Amniotic stem cell (primary cell): Measurements from ENCODE around the gene LRRC17.
A peak's percentile ranks its signal among the peaks of the same experiment; 100 is the strongest.
"Not testable (repeated sequence)": the region's sequence is repeated elsewhere in the genome, so short reads cannot be mapped to it uniquely, and the experiment has no call there.

ENCODE experiments used
- DNase-seq: peaks from one replicate; lab custom pipeline; 2025; lab: John Stamatoyannopoulos, UW

Gene LRRC17

DNA sequence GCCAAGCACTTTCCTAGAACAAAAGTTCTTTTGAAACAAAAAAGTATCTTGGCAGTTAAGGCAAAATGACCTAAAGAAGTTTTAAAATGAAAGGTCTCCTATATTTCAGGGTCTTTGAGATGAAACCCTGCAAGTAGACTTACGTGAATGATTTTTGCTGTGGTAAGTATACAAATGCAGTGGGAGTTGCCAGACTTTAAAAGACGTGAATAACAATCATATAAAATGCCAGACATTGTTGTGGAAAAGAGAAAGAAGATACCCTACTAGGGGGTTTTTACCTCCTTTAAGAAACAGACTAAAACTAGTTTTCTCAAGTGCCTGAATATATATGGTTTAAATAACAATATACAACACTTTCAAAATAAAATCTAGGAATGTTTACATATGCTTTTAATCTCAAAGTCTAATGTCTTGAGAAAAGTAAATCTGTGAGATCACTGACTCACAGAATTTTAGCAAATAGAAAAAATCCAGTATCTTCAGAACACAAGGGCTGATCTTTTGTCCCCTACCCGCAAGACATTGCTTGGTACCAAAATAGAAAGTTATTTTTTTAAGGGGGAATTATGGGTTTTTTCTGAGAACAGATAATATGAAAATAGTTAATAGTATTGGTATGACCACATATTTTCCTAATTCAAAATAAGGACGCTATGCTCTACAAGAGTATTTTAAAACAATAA is 29.5 kb downstream of the LRRC17 start:
- no peak for DNase-seq

DNA sequence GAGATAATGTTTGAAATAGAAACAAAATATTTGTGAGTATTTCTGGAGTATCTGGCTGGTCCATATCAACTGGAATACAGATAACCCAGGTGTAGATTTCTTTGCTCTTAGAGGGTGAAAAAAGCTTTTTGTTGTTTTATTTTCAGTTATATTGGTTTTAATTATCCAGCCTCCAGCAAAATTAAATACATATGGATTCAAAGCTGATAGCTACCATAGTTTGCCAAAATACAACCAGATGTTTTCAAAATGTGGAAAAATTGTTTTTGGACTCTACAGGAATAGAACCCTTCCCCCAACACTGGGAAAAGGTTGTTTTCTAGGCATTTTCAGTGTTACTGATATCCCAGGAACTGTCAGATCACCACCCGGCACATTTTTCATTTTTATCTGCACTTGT is 30.1 kb downstream of the LRRC17 start:
- no peak for DNase-seq

- no peak for DNase-seq
These were observed 30.8 kb downstream of the LRRC17 start for GRCh38 chr7:102943423-102944169.

DNA sequence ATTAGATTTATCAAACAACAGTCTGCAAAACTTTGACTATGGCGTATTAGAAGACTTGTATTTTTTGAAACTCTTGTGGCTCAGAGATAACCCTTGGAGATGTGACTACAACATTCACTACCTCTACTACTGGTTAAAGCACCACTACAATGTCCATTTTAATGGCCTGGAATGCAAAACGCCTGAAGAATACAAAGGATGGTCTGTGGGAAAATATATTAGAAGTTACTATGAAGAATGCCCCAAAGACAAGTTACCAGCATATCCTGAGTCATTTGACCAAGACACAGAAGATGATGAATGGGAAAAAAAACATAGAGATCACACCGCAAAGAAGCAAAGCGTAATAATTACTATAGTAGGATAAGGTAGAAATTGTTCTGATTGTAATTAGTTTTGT is 31.4 kb downstream of the LRRC17 start:
- no peak for DNase-seq

DNA sequence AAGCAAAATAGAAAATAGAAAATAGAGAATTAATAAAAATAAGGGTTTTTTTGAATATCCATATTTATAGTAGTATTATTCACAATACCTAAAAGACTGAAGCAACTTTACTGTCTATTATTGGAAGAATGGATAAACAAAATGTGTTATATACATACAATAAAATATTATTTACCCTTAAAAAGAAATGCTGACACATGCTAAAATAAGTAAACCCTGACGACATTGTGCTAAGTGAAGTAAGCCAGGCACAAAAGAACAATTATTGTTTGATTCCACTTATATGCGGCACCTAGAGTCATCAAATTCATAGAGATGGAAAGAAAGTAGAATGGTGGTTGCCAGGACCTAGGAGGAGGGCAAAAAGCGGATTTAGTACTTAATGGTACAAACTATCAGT is 39.0 kb downstream of the LRRC17 start:
- no peak for DNase-seq

DNA sequence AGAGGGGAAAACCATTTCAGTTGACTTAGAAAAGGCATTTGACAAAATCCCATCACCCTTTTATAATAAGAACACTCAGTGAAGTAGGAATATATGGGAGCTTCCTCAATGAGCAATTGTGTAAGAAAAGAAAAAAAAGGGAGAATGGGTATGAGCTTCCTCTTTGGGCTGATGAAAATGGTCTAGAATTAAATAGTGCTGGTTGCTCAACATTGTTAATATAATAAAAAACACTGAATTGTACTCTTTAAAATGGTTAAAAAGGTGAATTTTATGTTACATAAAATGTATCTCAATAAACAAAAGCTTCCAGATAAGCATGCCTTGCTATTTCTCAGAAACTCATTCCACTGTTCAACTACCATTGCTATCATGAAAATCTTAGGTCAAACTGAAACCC is 40.6 kb downstream of the LRRC17 start:
- DNase-seq: no peak

- not testable (repeated sequence) for DNase-seq
These were observed 41.6 kb downstream of the LRRC17 start for GRCh38 chr7:102954359-102954758.

- DNase-seq: not testable (repeated sequence)
These were observed 45.2 kb downstream of the LRRC17 start for GRCh38 chr7:102958004-102958403.

DNA sequence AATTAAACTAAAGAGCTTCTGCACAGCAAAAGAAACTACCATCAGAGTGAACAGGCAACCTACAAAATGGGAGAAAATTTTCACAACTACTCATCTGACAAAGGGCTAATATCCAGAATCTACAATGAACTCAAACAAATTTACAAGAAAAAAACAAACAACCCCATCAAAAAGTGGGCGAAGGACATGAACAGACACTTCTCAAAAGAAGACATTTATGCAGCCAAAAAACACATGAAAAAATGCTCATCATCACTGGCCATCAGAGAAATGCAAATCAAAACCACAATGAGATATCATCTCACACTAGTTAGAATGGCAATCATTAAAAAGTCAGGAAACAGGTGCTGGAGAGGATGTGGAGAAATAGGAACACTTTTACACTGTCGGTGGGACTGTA is 49.2 kb downstream of the LRRC17 start:
- DNase-seq: not testable (repeated sequence)

DNA sequence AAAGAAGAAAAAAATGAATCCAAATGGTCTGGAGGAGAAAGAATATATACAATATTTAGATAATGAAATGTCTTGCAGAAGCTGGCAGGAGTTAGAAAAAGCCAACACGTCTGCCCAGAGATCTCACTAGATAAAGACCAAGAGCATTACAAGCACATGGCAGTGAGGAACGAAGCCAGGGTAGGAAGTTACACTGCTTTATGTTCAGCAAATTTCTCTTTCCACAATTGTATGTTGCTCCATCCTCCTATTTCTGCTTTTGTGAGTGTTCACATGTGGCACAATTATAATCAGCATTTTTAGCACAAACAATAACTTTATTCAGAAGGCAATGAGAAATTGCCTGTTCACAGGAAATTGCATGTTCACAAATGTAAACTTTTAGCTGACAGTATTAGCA is 53.7 kb downstream of the LRRC17 start:
- no peak for DNase-seq

GRCh38 chr7:102967798-102968197 is 55.0 kb downstream of the LRRC17 start:
- no peak for DNase-seq

DNA sequence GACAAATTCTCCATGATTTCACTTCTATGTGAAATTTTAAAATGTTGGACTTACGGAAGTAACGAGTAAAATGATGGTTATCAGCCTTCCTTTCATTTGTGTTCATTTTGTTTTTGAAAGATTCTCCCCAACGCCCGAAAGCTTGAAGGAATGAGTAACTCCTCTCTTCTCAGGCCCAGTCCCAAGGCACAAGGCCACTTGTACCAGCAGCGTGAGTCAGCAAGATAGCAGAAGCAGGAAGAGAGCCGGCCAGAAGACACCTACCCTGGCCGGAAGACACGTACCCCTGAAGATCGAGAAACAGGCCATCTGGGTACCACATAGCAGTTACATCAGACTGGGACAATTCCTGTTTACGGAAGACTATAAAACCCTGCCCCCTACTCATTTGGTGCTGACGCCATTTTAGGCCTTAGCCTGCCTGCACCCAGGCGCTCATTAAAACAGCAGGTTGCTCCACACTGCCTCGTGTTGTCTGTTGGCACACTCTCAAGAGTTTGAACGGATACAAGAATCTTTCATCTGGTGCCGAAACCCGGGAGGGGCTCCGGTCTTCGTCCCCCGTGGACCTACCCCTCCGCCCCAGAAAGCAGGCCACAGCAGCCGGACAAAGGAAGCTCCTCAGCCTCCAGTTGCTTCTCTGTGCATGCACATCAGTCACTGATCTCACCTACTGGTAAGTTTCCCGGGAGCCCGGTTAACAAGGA is 60.4 kb downstream of the LRRC17 start:
- DNase-seq: no peak

DNA sequence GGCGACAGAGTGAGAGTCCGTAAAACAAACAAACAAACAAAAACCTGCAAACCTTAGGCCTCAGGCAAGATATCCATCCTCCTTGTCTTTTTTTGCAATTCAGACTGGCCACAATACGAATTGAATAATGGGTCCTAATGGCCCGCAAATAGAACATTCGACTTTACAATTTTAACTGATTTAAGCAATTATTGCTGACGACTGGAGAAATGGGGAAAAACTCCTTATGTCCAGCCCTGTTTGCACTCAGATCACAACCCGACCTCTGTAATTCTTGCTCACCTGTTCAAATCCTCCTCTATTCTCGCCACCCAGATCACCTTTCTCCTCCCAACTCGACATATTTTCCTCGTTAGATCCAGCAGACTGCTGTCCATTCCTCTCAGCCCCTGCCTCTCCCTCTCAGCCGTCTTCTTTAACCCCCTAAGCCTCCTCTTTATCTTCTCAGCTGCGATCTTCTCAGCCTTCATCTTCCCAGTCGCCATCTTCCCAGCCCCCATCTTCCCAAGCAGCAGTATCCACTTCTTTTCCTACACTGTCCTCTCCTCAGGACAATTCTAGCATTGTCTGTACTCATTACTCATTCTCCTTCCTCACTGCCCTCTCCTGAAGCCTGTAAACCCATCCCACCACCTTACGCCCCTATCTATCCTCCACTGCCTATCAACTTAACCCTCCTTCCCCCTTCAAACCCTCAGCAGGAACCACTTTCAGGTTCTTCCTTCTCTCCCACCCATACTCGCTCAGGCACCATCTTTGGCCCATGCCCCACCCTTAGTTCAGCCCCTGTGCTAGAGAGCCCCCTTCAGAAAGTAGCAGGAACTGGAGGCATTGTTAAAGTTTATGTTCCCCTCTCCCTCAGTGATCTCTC is 61.8 kb downstream of the LRRC17 start:
- no peak for DNase-seq

- no peak for DNase-seq
These were observed 63.1 kb downstream of the LRRC17 start for GRCh38 chr7:102975854-102976253.

DNA sequence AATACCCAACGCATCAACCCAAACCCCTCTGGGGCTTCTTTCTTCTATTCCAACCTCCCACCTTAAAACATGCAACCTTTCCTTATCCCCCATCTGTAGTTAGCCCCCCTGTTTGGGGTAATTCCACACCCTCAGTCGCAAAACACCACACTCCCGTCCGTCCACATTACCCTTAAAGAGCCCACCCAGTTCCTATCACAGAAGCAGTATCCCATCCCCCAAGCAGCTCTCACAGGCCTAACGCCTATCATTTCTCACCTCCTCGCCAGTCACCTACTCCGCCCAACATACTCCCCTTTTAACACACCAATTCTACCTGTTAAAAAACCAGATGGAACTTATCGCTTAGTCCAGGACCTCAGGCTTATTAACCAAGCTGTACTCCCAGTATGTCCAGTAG is 63.7 kb downstream of the LRRC17 start:
- no peak for DNase-seq

DNA sequence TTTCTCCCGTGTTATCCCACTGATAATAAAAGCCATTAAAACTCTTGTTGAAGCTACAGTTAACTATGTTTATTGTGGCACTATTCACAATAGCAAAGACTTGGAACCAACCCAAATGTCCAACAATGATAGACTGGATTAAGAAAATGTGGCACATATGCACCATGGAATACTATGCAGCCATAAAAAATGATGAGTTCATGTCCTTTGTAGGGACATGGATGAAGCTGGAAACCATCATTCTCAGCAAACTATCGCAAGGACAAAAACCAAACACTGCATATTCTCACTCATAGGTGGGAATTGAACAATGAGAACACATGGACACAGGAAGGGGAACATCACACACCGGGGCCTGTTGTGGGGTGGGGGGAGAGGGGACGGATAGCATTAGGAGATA is 64.8 kb downstream of the LRRC17 start:
- DNase-seq: not testable (repeated sequence)

DNA sequence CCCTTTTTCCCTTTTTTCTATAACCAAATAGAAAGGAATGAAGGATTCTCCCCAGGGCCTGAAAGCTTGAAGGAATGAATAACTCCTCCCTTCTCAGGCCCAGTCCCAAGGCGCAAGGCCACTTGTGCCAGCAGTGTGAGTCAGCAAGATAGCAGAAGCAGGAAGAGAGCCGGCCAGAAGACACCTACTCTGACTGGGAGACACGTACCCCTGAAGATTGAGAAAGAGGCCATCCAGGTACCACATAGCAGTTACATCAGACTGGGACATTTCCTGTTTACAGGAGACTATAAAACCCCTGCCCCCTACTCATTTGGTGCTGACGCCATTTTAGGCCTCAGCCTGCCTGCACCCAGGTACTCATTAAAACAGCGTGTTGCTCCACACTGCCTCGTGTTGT is 65.5 kb downstream of the LRRC17 start:
- DNase-seq: peak; percentile 18

- no peak for DNase-seq
These were observed 66.9 kb downstream of the LRRC17 start for GRCh38 chr7:102979670-102980069.

DNA sequence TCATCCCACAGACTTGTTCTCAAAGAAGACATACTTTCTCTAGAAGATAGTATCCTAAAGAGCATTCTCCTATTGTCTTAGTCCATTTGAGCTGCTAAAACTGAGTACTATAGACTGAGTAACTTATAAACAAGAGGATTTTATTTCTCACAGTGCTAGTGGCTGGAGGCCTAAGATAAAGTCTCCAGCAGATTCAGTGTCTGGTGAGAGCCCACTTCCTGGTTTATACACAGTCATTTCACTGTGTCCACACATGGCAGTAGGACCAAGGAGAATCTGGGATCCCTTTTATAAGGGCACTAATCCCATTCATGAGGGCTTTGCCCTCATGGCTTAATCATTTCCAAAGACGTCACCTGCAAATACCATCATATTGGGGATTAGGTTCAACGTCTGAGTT is 68.7 kb downstream of the LRRC17 start:
- no peak for DNase-seq

DNA sequence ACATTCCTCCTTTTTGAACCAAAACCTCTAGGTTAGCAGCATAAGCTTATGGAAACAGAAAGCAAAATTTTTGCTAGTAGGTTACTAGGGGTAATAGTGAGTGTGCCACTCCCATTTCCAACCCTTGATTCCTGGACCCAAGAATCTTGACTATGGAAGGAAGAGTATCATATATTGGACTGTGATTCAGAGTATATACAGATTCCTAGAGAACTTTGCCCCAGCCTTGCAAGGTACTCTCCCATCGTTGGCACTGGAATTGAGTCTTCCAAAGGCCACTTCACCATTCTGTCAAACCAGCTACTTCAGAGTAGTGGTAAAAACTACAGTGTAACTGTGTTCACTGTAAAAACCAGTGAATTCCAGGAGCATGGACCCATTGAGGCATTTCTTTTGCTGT is 69.4 kb downstream of the LRRC17 start:
- no peak for DNase-seq

DNA sequence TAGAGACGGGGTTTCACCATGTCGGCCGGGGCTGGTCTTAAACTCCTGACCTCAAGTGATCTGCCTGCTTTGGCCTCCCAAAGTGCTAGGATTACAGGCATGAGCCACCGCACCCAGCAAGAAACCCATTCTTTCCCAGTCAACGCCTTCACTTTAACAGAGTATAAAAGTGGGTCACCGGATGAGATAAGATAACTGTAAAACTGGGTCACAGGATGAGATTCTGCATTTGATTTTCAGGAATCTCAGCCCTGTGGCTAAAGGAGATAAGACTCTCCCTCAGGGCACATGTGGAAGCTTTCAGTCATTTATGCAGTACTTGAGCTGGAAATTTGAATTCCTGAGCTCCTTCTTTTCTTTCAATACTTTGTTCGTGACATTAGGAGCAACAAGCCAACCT is 70.8 kb downstream of the LRRC17 start:
- no peak for DNase-seq

DNA sequence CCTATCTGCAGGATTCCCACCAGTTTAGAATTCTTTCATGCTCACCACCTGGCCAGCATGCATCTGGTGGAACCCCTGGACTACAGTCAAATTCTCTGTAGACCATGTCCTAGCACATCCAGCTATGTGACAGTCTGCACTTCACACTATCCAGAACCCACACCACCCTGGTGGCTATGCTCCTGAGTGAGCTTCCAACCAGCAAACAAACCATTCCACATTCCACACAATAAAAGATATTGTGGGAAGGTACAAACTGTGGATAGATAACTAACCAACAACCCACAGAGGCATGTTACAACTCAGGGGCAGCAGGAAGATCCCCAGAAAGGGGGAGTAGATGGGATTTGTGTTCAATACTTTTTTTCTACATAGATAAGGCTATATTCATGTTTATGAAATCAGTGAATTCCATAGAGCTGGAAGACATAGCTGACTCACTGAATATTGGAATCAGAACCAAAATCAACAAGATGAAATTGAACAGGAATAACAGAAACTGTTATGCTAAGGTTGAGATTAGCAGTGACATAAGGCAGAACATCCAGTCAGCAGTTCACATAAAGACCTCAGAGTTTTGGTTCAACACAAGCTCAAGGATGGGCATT is 72.5 kb downstream of the LRRC17 start:
- no peak for DNase-seq
